ENCODE results near the gene CEL. TPM values are rescaled to one million over a fixed set of nuclear protein-coding genes. Genes with fewer than 3 reads are reported as not detected.
"Not testable (repeated sequence)": the region's sequence is repeated elsewhere in the genome, so short reads cannot be mapped to it uniquely, and the experiment has no call there.

CEL gene
- total RNA-seq, 1 donor from 2014 or later: 0.75 TPM

- intact Hi-C loops (cut with DNase I): no loop called here
- no peak overlapping the region for H3K27ac ChIP-seq
- ATAC-seq: no peak
- H3K36me3 ChIP-seq: no peaks in the 10 kb centered on the region
- TF ChIP-seq CTCF (IDR thresholded peaks at IDR 0.05): no peak
- H3K27me3 ChIP-seq: no peaks in the 10 kb centered on the region
- no peak overlapping the region for H3K4me3 ChIP-seq
- peak; percentile 43 for DNase-seq
- no peaks in the 10 kb centered on the region for H3K4me1 ChIP-seq
- no peaks in the 10 kb centered on the region for H3K9me3 ChIP-seq
These were observed 9.8 kb downstream of the CEL start for GRCh38 chr9:133071484-133072150.

- H3K9me3 ChIP-seq; intact Hi-C loops (cut with DNase I): not testable (repeated sequence)
- DNase-seq: peak; percentile 11
These were observed 10.4 kb downstream of the CEL start for GRCh38 chr9:133072210-133072609.

GRCh38 chr9:133073086-133074014, 11.6 kb downstream of the CEL start:
- Histone ChIP-seq H3K4me1 (no peaks in the 10 kb centered on the region), H3K4me3 (no peak overlapping the region), H3K9me3 (no peaks in the 10 kb centered on the region), H3K27me3 (no peaks in the 10 kb centered on the region), H3K27ac (no peak overlapping the region), H3K36me3 (no peaks in the 10 kb centered on the region)
- ATAC-seq (no peak), DNase-seq (no peak)
- intact Hi-C loops (cut with DNase I): no loop called here
- TF ChIP-seq CTCF (IDR thresholded peaks at IDR 0.05): no peak

More at GRCh38 chr9:133072210-133072609, 10.4 kb downstream of the CEL start:
- H3K27ac ChIP-seq, ATAC-seq, H3K27me3 ChIP-seq, H3K4me1 ChIP-seq, H3K36me3 ChIP-seq, H3K4me3 ChIP-seq: not testable (repeated sequence)

GRCh38 chr9:133074111-133074651, 12.4 kb downstream of the CEL start:
- intact Hi-C loops (cut with DNase I): no loop called here
- Histone ChIP-seq H3K27ac (no peak overlapping the region), H3K27me3 (no peaks in the 10 kb centered on the region), H3K4me3 (no peak overlapping the region), H3K9me3 (no peaks in the 10 kb centered on the region), H3K36me3 (no peaks in the 10 kb centered on the region), H3K4me1 (no peaks in the 10 kb centered on the region)
- no peak for TF ChIP-seq CTCF (IDR thresholded peaks at IDR 0.05)
- DNase-seq (no peak), ATAC-seq (no peak)

GRCh38 chr9:133075925-133076630, 14.3 kb downstream of the CEL start:
- H3K27ac ChIP-seq: no peak overlapping the region
- H3K36me3 ChIP-seq: no peaks in the 10 kb centered on the region
- no peaks in the 10 kb centered on the region for H3K4me1 ChIP-seq
- no peak for TF ChIP-seq CTCF (IDR thresholded peaks at IDR 0.05)
- DNase-seq: no peak
- no peaks in the 10 kb centered on the region for H3K27me3 ChIP-seq
- intact Hi-C loops (cut with DNase I): no loop called here
- H3K9me3 ChIP-seq: no peaks in the 10 kb centered on the region
- no peak overlapping the region for H3K4me3 ChIP-seq
- ATAC-seq: no peak

Data from upper lobe of right lung (tissue), 1 donor.